ENCODE data around the gene TXNDC2. TPM values are rescaled to one million over a fixed set of nuclear protein-coding genes. Genes with fewer than 3 reads are reported as not detected.

TXNDC2 gene
- total and polyA plus RNA-seq, 4 donors, result 0.12 to 0.19 (median 0.16) TPM; not detected in 1

- no peaks in the 10 kb centered on the region for H3K36me3 ChIP-seq (ENCODE audit: control insufficient read depth in 4 of 4, insufficient read depth in 4 of 4, low read length in 4 of 4)
- TF ChIP-seq, protein P1, sequence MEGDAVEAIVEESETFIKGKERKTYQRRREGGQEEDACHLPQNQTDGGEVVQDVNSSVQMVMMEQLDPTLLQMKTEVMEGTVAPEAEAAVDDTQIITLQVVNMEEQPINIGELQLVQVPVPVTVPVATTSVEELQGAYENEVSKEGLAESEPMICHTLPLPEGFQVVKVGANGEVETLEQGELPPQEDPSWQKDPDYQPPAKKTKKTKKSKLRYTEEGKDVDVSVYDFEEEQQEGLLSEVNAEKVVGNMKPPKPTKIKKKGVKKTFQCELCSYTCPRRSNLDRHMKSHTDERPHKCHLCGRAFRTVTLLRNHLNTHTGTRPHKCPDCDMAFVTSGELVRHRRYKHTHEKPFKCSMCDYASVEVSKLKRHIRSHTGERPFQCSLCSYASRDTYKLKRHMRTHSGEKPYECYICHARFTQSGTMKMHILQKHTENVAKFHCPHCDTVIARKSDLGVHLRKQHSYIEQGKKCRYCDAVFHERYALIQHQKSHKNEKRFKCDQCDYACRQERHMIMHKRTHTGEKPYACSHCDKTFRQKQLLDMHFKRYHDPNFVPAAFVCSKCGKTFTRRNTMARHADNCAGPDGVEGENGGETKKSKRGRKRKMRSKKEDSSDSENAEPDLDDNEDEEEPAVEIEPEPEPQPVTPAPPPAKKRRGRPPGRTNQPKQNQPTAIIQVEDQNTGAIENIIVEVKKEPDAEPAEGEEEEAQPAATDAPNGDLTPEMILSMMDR (IDR thresholded peaks at IDR 0.05; ENCODE audit: control extremely low read depth, extremely low read depth), result no peak
- no peak overlapping the region for H3K27ac ChIP-seq (ENCODE audit: low read depth in 1 of 2, low read length in 1 of 2)
- H3K9me3 ChIP-seq (ENCODE audit: control insufficient read depth in 4 of 4, insufficient read depth in 3 of 4, low read length in 3 of 4), result no peaks in the 10 kb centered on the region
- DNase-seq, result no peak
- no peak overlapping the region for H3K4me3 ChIP-seq
- 79 to 88% methylated on average over 12 of the region's 12 CpGs for WGBS, 2 donors
- peaks cover 0 to 4% (median 0%) of the 10 kb centered on the region in 5 donors for H3K4me1 ChIP-seq (ENCODE audit: control insufficient read depth in 5 of 5, insufficient read depth in 5 of 5, low read length in 5 of 5)
- no peak overlapping the region for H3K9ac ChIP-seq (ENCODE audit: insufficient read depth in 1 of 2, low read length in 2 of 2)
- H3K27me3 ChIP-seq (ENCODE audit: control insufficient read depth in 3 of 3, insufficient read depth in 3 of 3, low read length in 2 of 3), result no peaks in the 10 kb centered on the region
- no peak for ATAC-seq (ENCODE audit: insufficient read depth, low FRiP score)
Measured at GRCh38 chr18:9884532-9885140, 1.1 kb upstream of the TXNDC2 start.

- H3K4me1 ChIP-seq (ENCODE audit: control insufficient read depth in 5 of 5, insufficient read depth in 5 of 5, low read length in 5 of 5), result peaks cover 0 to 4% (median 0%) of the 10 kb centered on the region in 5 donors
- no peak overlapping the region for H3K9ac ChIP-seq (ENCODE audit: insufficient read depth in 1 of 2, low read length in 2 of 2)
- 96 to 100% methylated on average over 3 of the region's 3 CpGs for WGBS, 2 donors
- DNase-seq (no peak), ATAC-seq (ENCODE audit: insufficient read depth, low FRiP score) (no peak)
- H3K27me3 ChIP-seq (ENCODE audit: control insufficient read depth in 3 of 3, insufficient read depth in 3 of 3, low read length in 2 of 3), result no peaks in the 10 kb centered on the region
- H3K4me3 ChIP-seq, result no peak overlapping the region
- H3K36me3 ChIP-seq (ENCODE audit: control insufficient read depth in 4 of 4, insufficient read depth in 4 of 4, low read length in 4 of 4), result no peaks in the 10 kb centered on the region
- no peak overlapping the region for H3K27ac ChIP-seq (ENCODE audit: low read depth in 1 of 2, low read length in 1 of 2)
- TF ChIP-seq, protein P1 (IDR thresholded peaks at IDR 0.05; ENCODE audit: control extremely low read depth, extremely low read depth), result no peak
- H3K9me3 ChIP-seq (ENCODE audit: control insufficient read depth in 4 of 4, insufficient read depth in 3 of 4, low read length in 3 of 4), result no peaks in the 10 kb centered on the region
Measured at GRCh38 chr18:9886005-9886348, 204 bp downstream of the TXNDC2 start.

DNA sequence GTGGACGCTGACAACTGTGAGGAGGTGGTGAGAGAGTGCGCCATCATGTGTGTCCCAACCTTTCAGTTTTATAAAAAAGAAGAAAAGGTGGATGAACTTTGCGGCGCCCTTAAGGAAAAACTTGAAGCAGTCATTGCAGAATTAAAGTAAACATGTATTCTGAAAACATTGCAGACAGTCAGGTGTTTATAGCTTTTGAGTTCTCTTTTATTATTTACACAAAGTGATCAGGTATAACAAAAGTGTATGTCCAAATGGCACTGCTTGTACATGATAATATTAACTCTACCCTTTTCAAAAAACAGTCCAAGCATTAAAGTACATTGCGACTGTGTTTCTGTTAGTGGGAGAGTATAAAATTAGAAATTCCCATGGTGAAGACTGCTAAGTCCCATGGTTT, 2.2 kb downstream of the TXNDC2 start:
- ATAC-seq (ENCODE audit: insufficient read depth, low FRiP score), result no peak
- no peak overlapping the region for H3K4me3 ChIP-seq
- DNase-seq, result no peak
- TF ChIP-seq, protein P1 (IDR thresholded peaks at IDR 0.05; ENCODE audit: control extremely low read depth, extremely low read depth), result no peak
- no peaks in the 10 kb centered on the region for H3K9me3 ChIP-seq (ENCODE audit: control insufficient read depth in 4 of 4, insufficient read depth in 3 of 4, low read length in 3 of 4)
- H3K9ac ChIP-seq (ENCODE audit: insufficient read depth in 1 of 2, low read length in 2 of 2), result no peak overlapping the region
- H3K36me3 ChIP-seq (ENCODE audit: control insufficient read depth in 4 of 4, insufficient read depth in 4 of 4, low read length in 4 of 4), result no peaks in the 10 kb centered on the region
- 96 to 98% methylated on average over 5 of the region's 5 CpGs for WGBS, 2 donors
- no peak overlapping the region for H3K27ac ChIP-seq (ENCODE audit: low read depth in 1 of 2, low read length in 1 of 2)
- H3K27me3 ChIP-seq (ENCODE audit: control insufficient read depth in 3 of 3, insufficient read depth in 3 of 3, low read length in 2 of 3), result no peaks in the 10 kb centered on the region
- H3K4me1 ChIP-seq (ENCODE audit: control insufficient read depth in 5 of 5, insufficient read depth in 5 of 5, low read length in 5 of 5), result no peaks in the 10 kb centered on the region

DNA sequence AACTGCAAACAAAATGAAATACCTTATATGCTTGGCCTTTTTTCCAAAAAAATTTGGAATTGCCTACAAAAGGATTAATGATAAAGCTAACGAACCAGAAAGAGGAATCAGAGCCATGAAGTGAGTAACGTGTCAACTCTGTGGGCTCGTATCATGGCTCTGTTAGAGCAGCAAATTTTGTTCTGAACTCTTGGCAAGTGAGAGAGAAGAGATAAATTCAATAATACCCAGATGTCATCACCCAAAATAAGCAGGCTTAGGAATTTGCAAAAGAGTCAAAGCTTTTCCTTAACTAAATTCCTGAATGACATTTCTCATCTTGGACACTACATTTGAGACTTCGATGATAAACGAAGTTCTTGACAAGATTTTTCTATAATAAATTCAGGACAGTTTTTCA, 4.4 kb downstream of the TXNDC2 start:
- ATAC-seq (ENCODE audit: insufficient read depth, low FRiP score), result no peak

More for the DNA sequence above, 4.4 kb downstream of the TXNDC2 start:
- TF ChIP-seq, protein P1 (IDR thresholded peaks at IDR 0.05; ENCODE audit: control extremely low read depth, extremely low read depth), result no peak
- no peak for DNase-seq
- Histone ChIP-seq H3K9me3 (ENCODE audit: control insufficient read depth in 4 of 4, insufficient read depth in 3 of 4, low read length in 3 of 4) (no peaks in the 10 kb centered on the region), H3K36me3 (ENCODE audit: control insufficient read depth in 4 of 4, insufficient read depth in 4 of 4, low read length in 4 of 4) (no peaks in the 10 kb centered on the region), H3K4me1 (ENCODE audit: control insufficient read depth in 5 of 5, insufficient read depth in 5 of 5, low read length in 5 of 5) (no peaks in the 10 kb centered on the region), H3K9ac (ENCODE audit: insufficient read depth in 1 of 2, low read length in 2 of 2) (no peak overlapping the region), H3K27me3 (ENCODE audit: control insufficient read depth in 3 of 3, insufficient read depth in 3 of 3, low read length in 2 of 3) (no peaks in the 10 kb centered on the region), H3K4me3 (no peak overlapping the region), H3K27ac (ENCODE audit: low read depth in 1 of 2, low read length in 1 of 2) (no peak overlapping the region)
- 85 to 96% methylated on average over 5 of the region's 5 CpGs for WGBS, 2 donors
